ENCODE data around the gene WASF3.

GRCh38 chr13:26706381-26706780 is 148.9 kb downstream of the WASF3 start:
- no peak for TF ChIP-seq GATA3 (IDR thresholded peaks at IDR 0.05; ENCODE audit: low read depth, low read length)
- no peak for TF ChIP-seq GATA2 (IDR thresholded peaks at IDR 0.05; ENCODE audit: low read depth, low read length)
